Aorta (tissue), 5 donors: ENCODE results near the gene TBX20. TPM values are rescaled to one million over a fixed set of nuclear protein-coding genes. Genes with fewer than 3 reads are reported as not detected.
"Not testable (repeated sequence)": the region's sequence is repeated elsewhere in the genome, so short reads cannot be mapped to it uniquely, and the experiment has no call there.

Source experiments
- ATAC-seq: fragments of 200-7000 bp; cut with Tn5 transposase; one replicate; pipeline ENCODE4 v1.9.1; 2022; ENCODE audit warnings: moderate library complexity; ENCODE audit not compliant: low FRiP score
- DNase-seq, 2 donors: peaks; one replicate each; pipeline ENCODE4 v3.0.0-alpha.2; 2020
- H3K27ac ChIP-seq, 2 donors: one replicate each; pipeline ENCODE4 v1.5.1; 2013; ENCODE audit warnings: low read length in 2 of 2, mild to moderate bottlenecking in 2 of 2, moderate library complexity in 2 of 2, control low read depth in 1 of 2, inconsistent platforms in 1 of 2, low read depth in 1 of 2
- H3K27me3 ChIP-seq, 2 donors: one replicate each; pipeline ENCODE4 v1.6.1; 2013; ENCODE audit warnings: control low read depth in 1 of 2, low read length in 1 of 2, mild to moderate bottlenecking in 1 of 2, moderate library complexity in 1 of 2; ENCODE audit not compliant: insufficient read depth in 2 of 2, control insufficient read depth in 1 of 2
- H3K36me3 ChIP-seq, 2 donors: one replicate each; pipeline ENCODE4 v1.6.1; 2013; ENCODE audit warnings: control low read depth in 1 of 2, low read length in 1 of 2, mild to moderate bottlenecking in 1 of 2; ENCODE audit not compliant: insufficient read depth in 2 of 2, control insufficient read depth in 1 of 2
- H3K4me1 ChIP-seq, 2 donors: one replicate each; pipeline ENCODE4 v1.6.1; 2013; ENCODE audit warnings: low read length in 2 of 2, control low read depth in 1 of 2, mild to moderate bottlenecking in 1 of 2, moderate library complexity in 1 of 2; ENCODE audit not compliant: insufficient read depth in 2 of 2, control insufficient read depth in 1 of 2
- H3K4me3 ChIP-seq, 2 donors: one replicate each; pipeline ENCODE4 v1.5.1; 2013; ENCODE audit warnings: low read length in 2 of 2, control low read depth in 1 of 2, mild to moderate bottlenecking in 1 of 2
- H3K9me3 ChIP-seq: one replicate; pipeline ENCODE4 v1.6.1; 2013; ENCODE audit warnings: mild to moderate bottlenecking, low read length; ENCODE audit not compliant: control insufficient read depth
- WGBS, 2 donors: extraction: QIAGEN DNeasy Blood & Tissue Kit; methylation state at CpG; one replicate each; pipeline ENCODE4 v1.1.7; 2013; 5-methylcytosine and 5-hydroxymethylcytosine counted together
- intact Hi-C, 2 donors: fragments of 100-400 bp; cut with DNase I; formaldehyde crosslinking; loops; one replicate each; pipeline versions ENCODE4 v1.14.2 to v1.15.0; 2022
- polyA plus RNA-seq, 2 donors: library from polyadenylated mRNA; stranded (reverse); fragments of 200-250 nt; gene quantifications; one replicate each; pipeline ENCODE4 v1.2.3, GENCODE V29; 2013
- total RNA-seq, 2 donors: library from RNA; stranded (reverse); fragmentation: NEBNext Ultra II Directional; extraction: Animal tissue kit (Norgen Biotek cat#: 25700); gene quantifications; one replicate each; pipeline ENCODE4 v1.2.1, GENCODE V29; 2021
- donor health status: healthy with polysubstance abuse.
- donor health status: Bipolar disorder and iron deficiency.
- donor health status: DM: no; HTN: no; CAD: no.
- donor health status: DM: no; HTN: no; CAD: no.
- donor health status: DM: yes; HTN: yes; CAD: no.

The TBX20 gene
- total and polyA plus RNA-seq, 4 donors = 0.36 TPM; not detected in 3

- H3K27me3 ChIP-seq, H3K36me3 ChIP-seq, intact Hi-C loops, H3K9me3 ChIP-seq, H3K4me3 ChIP-seq, H3K4me1 ChIP-seq, DNase-seq, H3K27ac ChIP-seq, ATAC-seq: not testable (repeated sequence)
- WGBS, 2 donors = 41 to 49% methylated on average over 3 of the region's 3 CpGs
Observed at GRCh38 chr7:35161059-35161740, 92.7 kb downstream of the TBX20 start.

Other genes starting within 250 kb of the TBX20 start
- gene DPY19L1, start 216.6 kb downstream of the TBX20 start, total RNA-seq = 10 to 100 TPM; 28.8 to 30.8 TPM
- gene DPY19L1, start 216.6 kb downstream of the TBX20 start, polyA plus RNA-seq = 10 to 100 TPM in 1 of 2 donors, 1 to 10 TPM in 1; 4.3 to 10.3 TPM